ENCODE measurements around the gene CRYBG3. TPM values are rescaled to one million over a fixed set of nuclear protein-coding genes. Genes with fewer than 3 reads are reported as not detected.
A peak's percentile ranks its signal among the peaks of the same experiment; 100 is the strongest.
"Not testable (repeated sequence)": the region's sequence is repeated elsewhere in the genome, so short reads cannot be mapped to it uniquely, and the experiment has no call there.

CRYBG3 gene
- total RNA-seq, 2 experiments from 2014 or later = 1.6 to 1.8 TPM

- POLR2A ChIA-PET = interaction anchor here (0.6 to 1.4 kb wide), 4 partner anchors 9 to 92 kb away, joined by 3 to 5 read pairs (median 4); partner anchors contain the start of gene ARL6
- peaks cover 37% of the 10 kb centered on the region for H3K27me3 Mint-ChIP-seq (ENCODE audit: low read depth)
- H3K9me3 Mint-ChIP-seq (ENCODE audit: insufficient read depth) = no peaks in the 10 kb centered on the region
- DNase-seq = peak; percentile 62
- ATAC-seq = peak; percentile 59
- H3K4me3 Mint-ChIP-seq = peak overlapping the region; percentile 84
- peak overlapping the region; percentile 70 for H3K27ac Mint-ChIP-seq
- peaks cover 19% of the 10 kb centered on the region for H3K4me1 Mint-ChIP-seq (ENCODE audit: low read depth)
- CTCF ChIA-PET = interaction anchor here (0.9 to 4.3 kb wide), 13 partner anchors 8 to 218 kb away, joined by 3 to 48 read pairs (median 4); no protein-coding TSS in a partner anchor
- no peaks in the 10 kb centered on the region for H3K36me3 Mint-ChIP-seq (ENCODE audit: low read depth)
Observed at GRCh38 chr3:97821287-97821773, 481 bp upstream of the CRYBG3 start.

- H3K27ac Mint-ChIP-seq = peak overlapping the region; percentile 79
- ATAC-seq = peak; percentile 18
- DNase-seq = peak; percentile 38
- H3K4me1 Mint-ChIP-seq (ENCODE audit: low read depth) = peaks cover 19% of the 10 kb centered on the region
- peaks cover 37% of the 10 kb centered on the region for H3K27me3 Mint-ChIP-seq (ENCODE audit: low read depth)
- ChIA-PET CTCF (interaction anchor here (1.0 to 4.3 kb wide), 5 partner anchors 9 to 200 kb away, joined by 3 to 48 read pairs (median 4); no protein-coding TSS in a partner anchor), POLR2A (interaction anchor here (0.9 to 1.4 kb wide), 3 partner anchors 50 to 198 kb away, joined by 3 to 5 read pairs (median 3); no protein-coding TSS in a partner anchor)
- H3K36me3 Mint-ChIP-seq (ENCODE audit: low read depth) = no peaks in the 10 kb centered on the region
- no peaks in the 10 kb centered on the region for H3K9me3 Mint-ChIP-seq (ENCODE audit: insufficient read depth)
- H3K4me3 Mint-ChIP-seq = peak overlapping the region; percentile 84
Observed at GRCh38 chr3:97822359-97822775, 556 bp downstream of the CRYBG3 start.

- no peak for ATAC-seq
- ChIA-PET POLR2A (no interaction called here), CTCF (interaction anchor here (1.5 to 4.3 kb wide), 2 partner anchors 161 to 199 kb away, joined by 3 to 48 read pairs; no protein-coding TSS in a partner anchor)
- no peak for DNase-seq
- peaks cover 37% of the 10 kb centered on the region for H3K27me3 Mint-ChIP-seq (ENCODE audit: low read depth)
- H3K4me3 Mint-ChIP-seq = peak overlapping the region; percentile 84
- H3K27ac Mint-ChIP-seq = peak overlapping the region; percentile 11
- no peaks in the 10 kb centered on the region for H3K36me3 Mint-ChIP-seq (ENCODE audit: low read depth)
- peaks cover 19% of the 10 kb centered on the region for H3K4me1 Mint-ChIP-seq (ENCODE audit: low read depth)
- H3K9me3 Mint-ChIP-seq (ENCODE audit: insufficient read depth) = no peaks in the 10 kb centered on the region
Observed at GRCh38 chr3:97823046-97824004, 1.5 kb downstream of the CRYBG3 start.

GRCh38 chr3:97825101-97825500, 3.3 kb downstream of the CRYBG3 start:
- H3K9me3 Mint-ChIP-seq (ENCODE audit: insufficient read depth) = no peaks in the 10 kb centered on the region
- ChIA-PET POLR2A (no interaction called here), CTCF (interaction anchor here (1.7 to 2.4 kb wide), 2 partner anchors 146 to 198 kb away, joined by 5 to 9 read pairs; no protein-coding TSS in a partner anchor)
- peaks cover 19% of the 10 kb centered on the region for H3K4me1 Mint-ChIP-seq (ENCODE audit: low read depth)
- H3K4me3 Mint-ChIP-seq = no peak overlapping the region
- peaks cover 37% of the 10 kb centered on the region for H3K27me3 Mint-ChIP-seq (ENCODE audit: low read depth)
- H3K36me3 Mint-ChIP-seq (ENCODE audit: low read depth) = no peaks in the 10 kb centered on the region
- ATAC-seq = no peak
- H3K27ac Mint-ChIP-seq = no peak overlapping the region
- no peak for DNase-seq

DNA sequence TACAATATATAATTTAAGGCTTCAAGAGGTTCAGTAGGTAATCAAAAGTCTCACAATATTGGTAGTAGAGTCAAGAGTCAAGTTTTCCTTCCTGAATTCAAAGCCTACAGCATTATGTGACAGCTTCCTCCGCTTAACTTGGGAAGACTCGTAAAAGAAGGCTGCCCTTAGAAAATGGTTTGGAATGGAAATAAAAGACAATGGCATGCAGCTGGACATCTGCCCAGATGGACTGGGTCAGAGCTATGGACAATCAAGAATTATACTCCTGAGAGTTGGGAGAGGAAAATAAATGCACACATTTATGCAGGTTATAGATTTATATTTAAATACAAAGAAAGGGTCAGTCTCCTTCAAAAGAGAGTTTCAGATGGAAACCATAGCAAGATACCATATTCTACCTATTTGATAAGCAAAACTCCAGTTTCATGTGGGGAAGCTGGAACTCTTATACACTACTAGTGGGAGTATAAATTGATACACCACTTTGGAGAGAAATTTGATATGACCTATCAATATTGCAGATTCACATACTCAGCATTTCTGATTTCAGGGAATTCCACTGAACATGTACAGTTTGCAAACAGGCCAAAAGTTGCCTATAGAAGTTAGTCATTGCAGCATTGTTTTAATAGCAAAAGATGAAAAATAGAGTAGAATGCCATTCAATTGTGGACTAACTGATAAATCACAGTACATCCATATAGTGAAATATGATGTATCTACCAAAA, 6.1 kb downstream of the CRYBG3 start:
- Mint-ChIP-seq H3K4me3 (no peak overlapping the region), H3K4me1 (ENCODE audit: low read depth) (peaks cover 4% of the 10 kb centered on the region), H3K27me3 (ENCODE audit: low read depth) (peaks cover 30% of the 10 kb centered on the region), H3K27ac (no peak overlapping the region), H3K9me3 (ENCODE audit: insufficient read depth) (no peaks in the 10 kb centered on the region), H3K36me3 (ENCODE audit: low read depth) (no peaks in the 10 kb centered on the region)
- no peak for DNase-seq
- ChIA-PET CTCF (interaction anchor here (2.4 kb wide), 1 partner anchor 195 kb away, joined by 9 read pairs; no protein-coding TSS in a partner anchor), POLR2A (interaction anchor here (0.7 kb wide), 1 partner anchor 10 kb away, joined by 3 read pairs; no protein-coding TSS in a partner anchor)
- no peak for ATAC-seq

GRCh38 chr3:97829198-97829597, 7.4 kb downstream of the CRYBG3 start:
- DNase-seq (no peak), ATAC-seq (no peak)
- H3K36me3 Mint-ChIP-seq (ENCODE audit: low read depth) = no peaks in the 10 kb centered on the region
- no peak overlapping the region for H3K4me3 Mint-ChIP-seq
- peaks cover 23% of the 10 kb centered on the region for H3K27me3 Mint-ChIP-seq (ENCODE audit: low read depth)
- POLR2A ChIA-PET = no interaction called here
- H3K27ac Mint-ChIP-seq = no peak overlapping the region
- no peaks in the 10 kb centered on the region for H3K4me1 Mint-ChIP-seq (ENCODE audit: low read depth)
- CTCF ChIA-PET = no interaction called here
- H3K9me3 Mint-ChIP-seq (ENCODE audit: insufficient read depth) = no peaks in the 10 kb centered on the region

DNA sequence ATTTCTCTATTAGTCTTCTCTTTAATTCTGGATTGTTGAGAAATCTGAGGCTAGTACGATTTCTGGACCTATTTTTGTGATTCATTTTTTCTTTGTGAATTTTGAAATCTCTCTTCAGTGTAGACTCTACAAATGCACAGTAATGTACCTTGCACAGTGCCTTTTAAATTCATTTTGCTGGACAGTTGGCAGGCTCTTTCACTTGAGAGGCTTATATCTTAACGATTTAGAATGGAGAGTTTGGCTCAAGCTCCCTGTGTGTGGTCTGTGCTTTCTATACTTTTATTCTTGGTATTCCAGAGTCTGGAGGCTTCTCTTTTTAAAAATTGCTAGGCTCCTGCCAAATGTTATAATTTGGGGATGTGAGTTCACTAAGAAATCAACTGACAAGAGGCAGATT, 8.8 kb downstream of the CRYBG3 start:
- H3K36me3 Mint-ChIP-seq (ENCODE audit: low read depth) = no peaks in the 10 kb centered on the region
- no peak for DNase-seq
- POLR2A ChIA-PET = no interaction called here
- H3K27ac Mint-ChIP-seq = no peak overlapping the region
- no peak overlapping the region for H3K4me3 Mint-ChIP-seq
- ATAC-seq = no peak
- no peaks in the 10 kb centered on the region for H3K4me1 Mint-ChIP-seq (ENCODE audit: low read depth)
- peaks cover 16% of the 10 kb centered on the region for H3K27me3 Mint-ChIP-seq (ENCODE audit: low read depth)
- CTCF ChIA-PET = no interaction called here
- no peaks in the 10 kb centered on the region for H3K9me3 Mint-ChIP-seq (ENCODE audit: insufficient read depth)

GRCh38 chr3:97831140-97831539, 9.3 kb downstream of the CRYBG3 start:
- ATAC-seq (no peak), DNase-seq (no peak)
- ChIA-PET CTCF (no interaction called here), POLR2A (no interaction called here)
- Mint-ChIP-seq H3K27me3 (ENCODE audit: low read depth) (peaks cover 15% of the 10 kb centered on the region), H3K36me3 (ENCODE audit: low read depth) (no peaks in the 10 kb centered on the region), H3K27ac (no peak overlapping the region), H3K9me3 (ENCODE audit: insufficient read depth) (no peaks in the 10 kb centered on the region), H3K4me1 (ENCODE audit: low read depth) (no peaks in the 10 kb centered on the region), H3K4me3 (no peak overlapping the region)

DNA sequence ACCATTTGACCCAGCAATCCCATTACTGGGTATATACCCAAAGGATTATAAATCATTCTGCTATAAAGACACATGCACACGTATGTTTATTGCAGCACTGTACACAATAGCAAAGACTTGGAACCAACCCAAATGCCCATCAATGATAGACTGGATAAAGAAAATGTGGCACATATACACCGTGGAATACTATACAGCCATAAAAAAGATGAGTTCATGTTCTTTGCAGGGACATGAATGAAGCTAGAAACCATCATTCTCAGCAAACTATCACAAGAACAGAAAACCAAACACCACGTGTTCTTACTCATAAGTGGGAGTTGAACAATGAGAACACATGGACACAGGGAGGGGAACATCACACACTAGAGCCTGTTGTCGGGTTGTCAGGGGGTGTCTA, 11.4 kb downstream of the CRYBG3 start:
- H3K27me3 Mint-ChIP-seq (ENCODE audit: low read depth) = peaks cover 13% of the 10 kb centered on the region
- H3K27ac Mint-ChIP-seq; ATAC-seq; H3K4me1 Mint-ChIP-seq (ENCODE audit: low read depth); H3K36me3 Mint-ChIP-seq (ENCODE audit: low read depth); POLR2A ChIA-PET; CTCF ChIA-PET; DNase-seq; H3K9me3 Mint-ChIP-seq (ENCODE audit: insufficient read depth); H3K4me3 Mint-ChIP-seq: not testable (repeated sequence)

- Mint-ChIP-seq H3K9me3 (ENCODE audit: insufficient read depth) (no peaks in the 10 kb centered on the region), H3K4me3 (no peak overlapping the region), H3K36me3 (ENCODE audit: low read depth) (no peaks in the 10 kb centered on the region), H3K27me3 (ENCODE audit: low read depth) (peaks cover 5% of the 10 kb centered on the region), H3K4me1 (ENCODE audit: low read depth) (no peaks in the 10 kb centered on the region), H3K27ac (no peak overlapping the region)
- CTCF ChIA-PET = no interaction called here
- DNase-seq (no peak), ATAC-seq (no peak)
- POLR2A ChIA-PET = no interaction called here
Observed at GRCh38 chr3:97835761-97836160, 13.9 kb downstream of the CRYBG3 start.

- Mint-ChIP-seq H3K27ac (no peak overlapping the region), H3K27me3 (ENCODE audit: low read depth) (peaks cover 3% of the 10 kb centered on the region), H3K4me1 (ENCODE audit: low read depth) (no peaks in the 10 kb centered on the region), H3K4me3 (no peak overlapping the region), H3K9me3 (ENCODE audit: insufficient read depth) (no peaks in the 10 kb centered on the region), H3K36me3 (ENCODE audit: low read depth) (no peaks in the 10 kb centered on the region)
- POLR2A ChIA-PET = interaction anchor here (0.6 kb wide), 1 partner anchor 11 kb away, joined by 3 read pairs; no protein-coding TSS in a partner anchor
- CTCF ChIA-PET = interaction anchor here (0.5 to 1.6 kb wide), 4 partner anchors 17 to 471 kb away, joined by 3 to 5 read pairs (median 3); partner anchors contain the start of gene CRYBG3
- DNase-seq = no peak
- ATAC-seq = no peak
Observed at GRCh38 chr3:97838393-97838792, 16.6 kb downstream of the CRYBG3 start.

All from activated CD8-positive, alpha-beta T cell treated with anti-CD3 and anti-CD28 coated beads, Interleukin-2, amount 10 ng/mL, durations not matched to agents 7 days and 5 days (primary cell).